ENCODE results near the gene SPDYE6. TPM values are rescaled to one million over a fixed set of nuclear protein-coding genes. Genes with fewer than 3 reads are reported as not detected.
"Not testable (repeated sequence)": the region's sequence is repeated elsewhere in the genome, so short reads cannot be mapped to it uniquely, and the experiment has no call there.

The SPDYE6 gene
- total RNA-seq, 2 experiments from 2014 or later = not detected

GRCh38 chr7:102306916-102307677 lies 49.1 kb downstream of the SPDYE6 start:
- peak; percentile 78 for DNase-seq
- intact Hi-C loops (cut with micrococcal nuclease) = loop anchor here (1.0 to 2.0 kb wide), 2 partner anchors 18 to 89 kb away; partner anchors contain the start of gene PRKRIP1
- Mint-ChIP-seq H3K4me1 (ENCODE audit: low read depth) (peaks cover 14% of the 10 kb centered on the region), H3K27ac (peak overlapping the region; percentile 33), H3K36me3 (no peaks in the 10 kb centered on the region), H3K4me3 (no peak overlapping the region), H3K9me3 (no peaks in the 10 kb centered on the region), H3K27me3 (no peaks in the 10 kb centered on the region)
- ChIA-PET POLR2A (no interaction called here), CTCF (interaction anchor here (1.1 to 1.2 kb wide), 2 partner anchors 14 to 19 kb away, joined by 3 to 4 read pairs; no protein-coding TSS in a partner anchor)

GRCh38 chr7:102305414-102306268 lies 50.6 kb downstream of the SPDYE6 start:
- no peak overlapping the region for H3K27ac Mint-ChIP-seq
- intact Hi-C loops (cut with micrococcal nuclease) = loop anchor here (2.0 kb wide), 1 partner anchor 17 kb away; no protein-coding TSS in a partner anchor
- H3K36me3 Mint-ChIP-seq = no peaks in the 10 kb centered on the region
- H3K4me1 Mint-ChIP-seq (ENCODE audit: low read depth) = peaks cover 14% of the 10 kb centered on the region
- ChIA-PET CTCF (no interaction called here), POLR2A (no interaction called here)
- no peak overlapping the region for H3K4me3 Mint-ChIP-seq
- no peak for DNase-seq
- no peaks in the 10 kb centered on the region for H3K9me3 Mint-ChIP-seq
- no peaks in the 10 kb centered on the region for H3K27me3 Mint-ChIP-seq

- ChIA-PET CTCF (no interaction called here), POLR2A (no interaction called here)
- H3K4me3 Mint-ChIP-seq = no peak overlapping the region
- intact Hi-C loops (cut with micrococcal nuclease) = no loop called here
- H3K4me1 Mint-ChIP-seq (ENCODE audit: low read depth) = peaks cover 14% of the 10 kb centered on the region
- no peak overlapping the region for H3K27ac Mint-ChIP-seq
- no peaks in the 10 kb centered on the region for H3K27me3 Mint-ChIP-seq
- H3K36me3 Mint-ChIP-seq = no peaks in the 10 kb centered on the region
- H3K9me3 Mint-ChIP-seq = no peaks in the 10 kb centered on the region
- no peak for DNase-seq
These were observed 51.6 kb downstream of the SPDYE6 start for GRCh38 chr7:102304668-102305067.

GRCh38 chr7:102303669-102304422 lies 52.4 kb downstream of the SPDYE6 start:
- no peak for DNase-seq
- Mint-ChIP-seq H3K27me3 (no peaks in the 10 kb centered on the region), H3K27ac (no peak overlapping the region), H3K36me3 (no peaks in the 10 kb centered on the region), H3K4me1 (ENCODE audit: low read depth) (peaks cover 14% of the 10 kb centered on the region), H3K9me3 (no peaks in the 10 kb centered on the region), H3K4me3 (no peak overlapping the region)
- intact Hi-C loops (cut with micrococcal nuclease) = no loop called here
- ChIA-PET POLR2A (no interaction called here), CTCF (no interaction called here)

GRCh38 chr7:102302025-102302424 lies 54.2 kb downstream of the SPDYE6 start:
- H3K4me1 Mint-ChIP-seq (ENCODE audit: low read depth) = peaks cover 9% of the 10 kb centered on the region
- H3K4me3 Mint-ChIP-seq = no peak overlapping the region
- CTCF ChIA-PET = interaction anchor here (1.2 kb wide), 1 partner anchor 14 kb away, joined by 6 read pairs; no protein-coding TSS in a partner anchor
- POLR2A ChIA-PET = no interaction called here
- H3K27me3 Mint-ChIP-seq = no peaks in the 10 kb centered on the region
- intact Hi-C loops (cut with micrococcal nuclease) = no loop called here
- no peak overlapping the region for H3K27ac Mint-ChIP-seq
- no peak for DNase-seq
- no peaks in the 10 kb centered on the region for H3K36me3 Mint-ChIP-seq
- H3K9me3 Mint-ChIP-seq = no peaks in the 10 kb centered on the region

- H3K9me3 Mint-ChIP-seq; H3K4me3 Mint-ChIP-seq; H3K4me1 Mint-ChIP-seq (ENCODE audit: low read depth); H3K36me3 Mint-ChIP-seq; H3K27me3 Mint-ChIP-seq; intact Hi-C loops (cut with micrococcal nuclease); DNase-seq; POLR2A ChIA-PET; H3K27ac Mint-ChIP-seq: not testable (repeated sequence)
- CTCF ChIA-PET = interaction anchor here (1.2 kb wide), 1 partner anchor 13 kb away, joined by 6 read pairs; no protein-coding TSS in a partner anchor
These were observed 54.9 kb downstream of the SPDYE6 start for GRCh38 chr7:102301367-102301766.

- no peak for DNase-seq
- intact Hi-C loops (cut with micrococcal nuclease) = no loop called here
- Mint-ChIP-seq H3K9me3 (no peaks in the 10 kb centered on the region), H3K36me3 (no peaks in the 10 kb centered on the region), H3K27me3 (no peaks in the 10 kb centered on the region), H3K4me1 (ENCODE audit: low read depth) (peaks cover 4% of the 10 kb centered on the region), H3K4me3 (no peak overlapping the region), H3K27ac (no peak overlapping the region)
- ChIA-PET CTCF (interaction anchor here (1.2 kb wide), 1 partner anchor 13 kb away, joined by 6 read pairs; no protein-coding TSS in a partner anchor), POLR2A (no interaction called here)
These were observed 55.5 kb downstream of the SPDYE6 start for GRCh38 chr7:102300643-102301221.

- ChIA-PET CTCF (no interaction called here), POLR2A (no interaction called here)
- intact Hi-C loops (cut with micrococcal nuclease) = no loop called here
- H3K27ac Mint-ChIP-seq = no peak overlapping the region
- H3K4me3 Mint-ChIP-seq = no peak overlapping the region
- no peaks in the 10 kb centered on the region for H3K4me1 Mint-ChIP-seq (ENCODE audit: low read depth)
- no peaks in the 10 kb centered on the region for H3K9me3 Mint-ChIP-seq
- no peak for DNase-seq
- no peaks in the 10 kb centered on the region for H3K36me3 Mint-ChIP-seq
- H3K27me3 Mint-ChIP-seq = no peaks in the 10 kb centered on the region
These were observed 58.6 kb downstream of the SPDYE6 start for GRCh38 chr7:102297487-102298218.

- POLR2A ChIA-PET = no interaction called here
- Mint-ChIP-seq H3K36me3 (no peaks in the 10 kb centered on the region), H3K27ac (no peak overlapping the region), H3K27me3 (no peaks in the 10 kb centered on the region), H3K4me1 (ENCODE audit: low read depth) (peaks cover 5% of the 10 kb centered on the region), H3K4me3 (no peak overlapping the region), H3K9me3 (no peaks in the 10 kb centered on the region)
- DNase-seq = no peak
- CTCF ChIA-PET = interaction anchor here (1.1 kb wide), 1 partner anchor 9 kb away, joined by 4 read pairs; no protein-coding TSS in a partner anchor
- intact Hi-C loops (cut with micrococcal nuclease) = no loop called here
These were observed 59.7 kb downstream of the SPDYE6 start for GRCh38 chr7:102296514-102296913.

GRCh38 chr7:102296179-102296438 lies 60.1 kb downstream of the SPDYE6 start:
- POLR2A ChIA-PET = no interaction called here
- intact Hi-C loops (cut with micrococcal nuclease) = no loop called here
- Mint-ChIP-seq H3K27ac (no peak overlapping the region), H3K36me3 (no peaks in the 10 kb centered on the region), H3K4me1 (ENCODE audit: low read depth) (peaks cover 9% of the 10 kb centered on the region), H3K4me3 (no peak overlapping the region), H3K27me3 (no peaks in the 10 kb centered on the region), H3K9me3 (no peaks in the 10 kb centered on the region)
- DNase-seq = no peak
- CTCF ChIA-PET = interaction anchor here (1.1 kb wide), 1 partner anchor 8 kb away, joined by 4 read pairs; no protein-coding TSS in a partner anchor
